HPDE6-E6E7 (cell line): ENCODE data around the gene GRIA3.

Source experiments
- DNase-seq: peaks from one replicate; pipeline ENCODE4 v3.0.0; 2011; ENCODE audit warnings: missing footprints; ENCODE audit errors: extremely low spot score

The GRIA3 gene

GRCh38 chrX:123193101-123193500 lies 9.0 kb downstream of the GRIA3 start:
- DNase-seq, result no peak

DNA sequence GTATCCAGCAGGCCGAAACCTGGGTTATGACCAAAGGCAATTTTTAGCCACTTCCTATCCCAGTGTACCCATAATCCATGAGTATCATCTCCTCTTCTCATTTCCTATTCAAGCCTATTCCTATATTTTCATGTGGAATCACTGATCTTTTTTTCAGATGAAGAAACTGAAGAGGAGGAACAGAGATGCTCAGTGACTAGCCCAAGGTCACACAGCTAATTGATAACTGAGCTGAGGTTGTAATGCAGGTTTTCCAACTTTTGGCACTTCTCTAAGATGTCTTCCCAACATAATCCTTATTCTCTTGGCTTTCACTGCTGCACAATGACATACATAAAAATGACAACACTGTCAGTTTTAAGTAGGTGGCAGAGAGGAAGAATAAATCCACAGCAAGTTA lies 15.3 kb downstream of the GRIA3 start:
- no peak for DNase-seq

- no peak for DNase-seq
Observed at GRCh38 chrX:123201720-123202119, 17.6 kb downstream of the GRIA3 start.

- no peak for DNase-seq
Observed at GRCh38 chrX:123202523-123202922, 18.4 kb downstream of the GRIA3 start.

DNA sequence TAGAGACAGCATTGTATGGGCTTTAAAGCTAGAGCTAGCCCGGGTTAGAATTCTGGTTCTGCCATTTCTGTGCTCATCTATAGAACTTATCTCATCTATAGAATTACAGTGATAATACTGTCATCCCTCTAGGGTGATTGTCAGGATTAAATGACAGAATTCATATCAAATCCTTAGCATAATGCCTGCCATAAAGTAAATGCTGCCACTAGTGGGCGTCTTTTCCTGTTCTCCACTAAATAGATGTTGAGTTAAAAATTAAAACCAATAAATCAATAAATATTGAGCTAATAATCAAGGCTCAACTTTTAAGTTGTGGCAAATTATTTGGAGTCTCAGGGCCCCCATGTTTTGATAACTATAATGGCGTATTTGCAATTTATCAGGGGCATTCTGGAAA lies 19.7 kb downstream of the GRIA3 start:
- no peak for DNase-seq

DNA sequence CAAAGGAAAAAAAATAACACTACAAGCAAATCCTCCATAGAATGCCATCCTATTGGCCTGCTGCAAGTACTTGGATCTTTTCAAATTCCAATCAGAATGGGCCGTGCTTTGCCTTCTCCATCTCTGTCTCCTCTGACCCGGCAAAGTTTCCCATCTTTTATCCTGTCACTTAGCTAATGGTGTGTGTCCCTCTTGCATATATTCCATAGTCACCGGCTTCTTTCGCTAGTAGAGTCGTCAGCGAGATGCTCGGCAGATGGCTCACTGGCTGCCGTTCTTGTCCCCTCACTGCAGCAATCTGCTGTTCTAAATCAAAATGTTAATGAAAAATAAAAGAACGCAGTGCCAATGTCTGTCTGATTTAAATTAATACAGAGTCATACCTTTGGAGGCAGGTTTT lies 22.1 kb downstream of the GRIA3 start:
- no peak for DNase-seq

DNA sequence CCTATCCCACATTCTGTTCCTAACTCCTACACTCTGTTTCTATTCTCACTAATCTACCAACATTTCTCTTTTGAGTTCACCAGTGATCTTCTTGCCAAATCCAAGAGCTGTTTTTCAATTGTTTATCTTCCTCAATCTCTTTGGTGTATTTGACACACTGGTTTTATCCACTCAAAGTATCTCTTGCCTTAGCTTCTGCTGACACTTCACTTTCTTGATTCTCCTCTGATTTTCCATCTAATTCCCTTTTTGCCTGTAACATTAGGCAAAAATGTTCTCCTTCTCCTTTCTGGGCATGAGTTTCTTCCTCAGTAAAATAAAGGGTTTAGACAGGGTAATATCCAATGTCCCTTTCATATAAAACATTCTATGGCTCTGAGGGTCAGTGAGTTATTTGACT lies 26.2 kb downstream of the GRIA3 start:
- no peak for DNase-seq

DNA sequence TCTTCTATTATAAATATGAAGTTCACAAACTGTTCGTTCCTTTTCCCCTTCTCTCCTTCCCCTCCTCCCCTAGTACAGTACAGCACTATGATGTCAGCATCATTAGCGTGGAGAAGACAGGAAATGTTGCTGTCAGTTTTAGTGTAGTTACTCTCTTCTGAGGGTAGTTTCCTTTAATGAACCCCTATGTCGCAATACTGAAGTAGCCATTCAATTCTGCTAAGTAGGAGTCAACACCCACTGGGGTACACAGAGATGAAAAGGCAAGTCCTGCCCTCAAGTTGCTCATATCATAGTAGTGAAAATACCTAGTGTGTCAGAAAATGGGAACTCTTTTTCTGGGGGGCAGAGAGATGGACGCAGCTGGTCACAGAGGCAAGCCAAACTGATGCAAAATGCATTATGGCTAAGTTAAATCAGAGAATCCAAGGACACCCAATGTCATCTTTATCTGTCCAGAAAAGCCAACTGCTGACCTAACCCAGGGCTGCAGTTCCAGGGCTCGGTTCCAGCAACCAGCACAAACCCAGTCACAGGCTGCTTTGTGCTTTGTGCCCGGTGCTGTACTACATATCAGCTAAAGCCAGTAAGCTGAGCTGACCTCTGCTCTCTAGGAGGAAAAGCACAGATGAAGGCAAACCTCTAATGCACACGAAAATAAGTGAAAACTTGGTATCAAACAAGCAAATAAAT lies 31.5 kb downstream of the GRIA3 start:
- DNase-seq, result no peak

DNA sequence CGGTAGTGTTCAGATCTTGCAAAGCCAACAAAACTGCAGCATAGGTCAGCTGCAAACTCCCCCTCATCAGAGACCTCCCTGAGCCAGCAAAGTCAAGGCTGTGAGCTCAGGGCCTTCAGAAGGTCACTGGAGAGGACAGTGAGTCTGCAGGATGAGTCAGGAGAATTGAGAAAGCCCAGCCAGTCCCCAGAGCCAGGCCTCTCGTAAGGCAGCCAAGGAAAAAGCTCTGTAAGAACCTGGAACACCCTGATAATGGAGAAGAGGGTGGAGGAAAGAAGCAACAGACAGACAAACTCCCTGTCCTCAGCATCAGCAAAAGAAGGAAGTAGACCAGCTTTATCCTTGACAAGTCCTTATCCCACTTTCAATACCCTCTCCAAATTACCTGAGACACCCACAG lies 33.0 kb downstream of the GRIA3 start:
- no peak for DNase-seq

DNA sequence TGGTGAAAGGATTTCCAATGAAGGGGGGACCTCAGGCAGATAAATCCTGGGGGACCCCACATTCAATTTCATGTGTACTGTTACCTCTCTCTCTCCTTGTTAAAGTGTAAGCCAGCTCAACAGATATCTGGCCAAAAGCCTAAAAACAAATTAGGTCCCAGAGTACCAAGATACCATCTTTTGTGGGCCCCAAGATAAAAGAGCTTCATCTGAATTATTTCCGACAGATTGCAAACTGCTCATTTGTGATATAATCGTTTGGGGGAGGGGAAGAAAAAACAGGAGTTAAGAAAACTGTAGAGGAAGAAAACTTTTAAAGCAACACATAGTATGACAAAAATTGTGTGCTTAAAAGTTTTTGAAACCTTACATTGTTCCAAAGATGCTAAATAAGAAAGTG lies 33.6 kb downstream of the GRIA3 start:
- no peak for DNase-seq

GRCh38 chrX:123219916-123220315 lies 35.8 kb downstream of the GRIA3 start:
- no peak for DNase-seq

DNA sequence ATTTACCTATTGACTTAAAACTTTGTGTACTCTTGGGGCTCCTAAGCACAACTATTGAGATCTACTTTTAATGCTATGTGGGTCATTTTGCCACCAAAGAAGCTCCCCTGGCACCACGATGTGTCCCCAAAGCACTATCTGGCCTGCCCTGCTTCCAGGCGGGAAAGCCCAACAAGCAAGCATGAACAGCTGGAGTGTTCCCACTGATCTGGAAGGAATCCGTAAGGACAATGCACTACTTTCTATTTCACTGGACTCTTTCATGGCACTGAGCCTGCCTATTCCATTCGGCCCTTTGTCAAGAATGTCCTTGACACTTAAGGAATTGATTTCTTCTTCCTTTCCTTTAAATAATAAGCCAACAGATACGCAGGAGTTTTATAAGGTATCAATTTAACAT lies 38.8 kb downstream of the GRIA3 start:
- no peak for DNase-seq

DNA sequence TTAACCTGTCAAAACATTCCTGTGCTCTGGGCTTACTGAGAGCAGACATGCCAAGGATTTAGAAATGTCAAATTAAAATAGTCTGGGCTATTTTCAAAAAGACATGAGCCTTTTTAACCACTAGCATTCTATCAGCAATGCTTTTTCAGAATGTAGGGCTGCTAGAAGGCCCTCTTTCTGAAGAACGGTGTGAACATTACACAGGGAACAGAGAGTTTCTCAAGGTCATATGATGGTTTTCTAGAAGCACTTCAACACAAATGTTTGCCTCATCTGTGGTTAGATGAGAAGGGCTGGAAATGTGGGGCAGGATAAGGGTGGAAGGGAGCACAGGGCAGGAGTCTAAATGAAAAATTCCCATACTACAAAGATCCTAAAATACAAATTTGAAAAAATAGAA lies 39.3 kb downstream of the GRIA3 start:
- no peak for DNase-seq

DNA sequence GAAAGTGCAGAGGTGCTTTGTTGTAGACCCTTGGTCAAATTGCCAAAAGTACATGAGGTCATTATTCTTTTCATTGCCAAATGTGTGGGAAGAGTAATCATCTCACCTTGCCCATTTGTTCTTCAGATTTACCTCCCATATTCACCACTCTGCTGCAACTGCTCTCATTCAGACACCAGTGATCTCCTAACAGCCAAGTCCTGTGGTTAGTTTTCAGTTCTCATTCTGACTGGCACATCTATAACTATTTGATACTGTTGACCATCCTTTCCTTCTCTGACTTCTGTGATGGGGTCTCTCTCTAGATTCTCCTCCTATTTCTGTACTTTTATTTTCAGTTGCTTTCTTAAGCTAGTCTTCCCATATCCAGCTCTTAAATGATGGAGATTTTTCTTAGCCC lies 39.8 kb downstream of the GRIA3 start:
- DNase-seq, result no peak

- DNase-seq, result no peak
Observed at GRCh38 chrX:123230798-123231197, 46.7 kb downstream of the GRIA3 start.

DNA sequence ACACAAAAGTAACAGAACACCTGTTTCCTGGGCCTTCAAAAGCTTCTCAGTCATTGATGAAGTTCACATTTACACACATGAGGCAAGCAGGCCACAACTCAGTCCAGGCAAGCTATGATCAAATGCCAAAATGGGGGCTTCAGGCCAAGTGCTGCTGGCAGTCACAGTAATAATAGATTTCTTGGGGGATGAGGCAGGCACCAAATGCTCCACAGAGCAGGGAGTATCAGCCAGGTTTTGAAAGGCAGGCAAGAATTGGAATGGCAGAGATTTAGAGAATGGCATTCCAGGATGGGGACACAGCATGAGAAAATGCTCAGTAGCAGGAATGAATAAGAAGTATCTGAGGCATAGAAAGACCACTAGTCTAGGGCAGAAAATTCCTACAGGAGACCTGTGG lies 52.8 kb downstream of the GRIA3 start:
- DNase-seq, result no peak

GRCh38 chrX:123237271-123237670 lies 53.2 kb downstream of the GRIA3 start:
- no peak for DNase-seq

GRCh38 chrX:123254457-123254856 lies 70.4 kb downstream of the GRIA3 start:
- DNase-seq, result no peak

GRCh38 chrX:123256378-123256777 lies 72.3 kb downstream of the GRIA3 start:
- DNase-seq, result no peak

- no peak for DNase-seq
Observed at GRCh38 chrX:123260920-123261418, 76.9 kb downstream of the GRIA3 start.

DNA sequence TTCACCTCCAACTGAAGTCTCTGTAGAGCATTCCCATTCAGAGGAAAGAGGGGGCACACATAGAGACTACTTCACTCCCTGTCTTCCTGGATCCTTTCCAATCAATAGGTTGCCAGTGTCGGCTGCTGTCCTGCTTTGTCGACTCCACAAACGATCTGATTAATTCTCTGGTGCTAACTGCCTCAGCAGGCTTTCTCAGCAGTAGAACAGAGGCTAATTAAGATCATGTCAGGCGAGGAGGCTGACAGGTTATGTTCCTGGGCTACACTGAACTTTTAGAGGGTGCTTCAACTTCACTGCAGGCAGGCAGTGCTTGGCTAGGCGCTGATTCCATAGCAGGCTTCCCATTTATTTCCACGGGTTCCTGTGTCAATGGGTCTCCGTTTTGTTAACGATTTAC lies 79.2 kb downstream of the GRIA3 start:
- DNase-seq, result no peak

DNA sequence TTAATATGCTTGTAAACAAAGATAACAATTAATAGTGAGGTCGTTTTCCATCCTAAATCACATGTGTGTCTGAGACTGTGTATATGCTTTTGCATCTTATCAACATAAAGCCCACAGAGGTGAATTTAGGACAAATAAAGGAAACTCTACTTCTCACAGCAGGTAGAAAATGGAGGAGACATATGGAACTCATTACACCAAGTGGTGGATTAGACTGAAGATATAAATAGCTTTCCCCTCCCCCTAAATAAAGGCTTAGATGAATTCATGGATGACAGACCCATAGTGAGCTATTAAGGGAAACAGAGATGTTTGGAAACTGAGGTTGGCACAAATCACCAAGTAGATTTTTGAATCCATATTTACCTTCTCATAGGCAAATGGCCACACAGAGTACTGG lies 79.7 kb downstream of the GRIA3 start:
- no peak for DNase-seq

DNA sequence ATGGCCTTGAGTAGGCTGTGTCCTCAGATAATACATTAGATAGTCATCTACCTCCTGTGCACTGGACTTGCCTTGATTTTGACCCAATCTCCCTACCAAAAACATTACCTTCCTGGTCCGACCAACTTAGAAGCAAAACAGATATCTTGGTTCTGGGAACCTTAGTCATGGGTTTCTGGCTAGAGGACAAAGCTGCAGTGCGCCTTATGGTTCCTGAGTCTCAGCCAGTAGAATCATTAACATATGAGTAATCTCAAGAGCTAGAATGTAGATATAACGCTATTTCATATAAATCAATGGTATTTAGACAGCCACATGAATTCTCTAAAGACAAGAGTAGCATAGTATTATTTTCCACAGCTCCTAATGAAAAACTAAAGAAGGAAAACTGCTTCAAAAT lies 83.1 kb downstream of the GRIA3 start:
- no peak for DNase-seq

GRCh38 chrX:123271902-123272301 lies 87.8 kb downstream of the GRIA3 start:
- DNase-seq, result no peak
